Suppressor macrophage treated with lipopolysaccharide for 4 hours (primary cell): ENCODE data around the gene EXOC7.
"Not testable (repeated sequence)": the region's sequence is repeated elsewhere in the genome, so short reads cannot be mapped to it uniquely, and the experiment has no call there.

ENCODE experiments used
- DNase-seq: peaks from one replicate; pipeline ENCODE4 v3.0.0-alpha.2; 2020

EXOC7 gene

DNA sequence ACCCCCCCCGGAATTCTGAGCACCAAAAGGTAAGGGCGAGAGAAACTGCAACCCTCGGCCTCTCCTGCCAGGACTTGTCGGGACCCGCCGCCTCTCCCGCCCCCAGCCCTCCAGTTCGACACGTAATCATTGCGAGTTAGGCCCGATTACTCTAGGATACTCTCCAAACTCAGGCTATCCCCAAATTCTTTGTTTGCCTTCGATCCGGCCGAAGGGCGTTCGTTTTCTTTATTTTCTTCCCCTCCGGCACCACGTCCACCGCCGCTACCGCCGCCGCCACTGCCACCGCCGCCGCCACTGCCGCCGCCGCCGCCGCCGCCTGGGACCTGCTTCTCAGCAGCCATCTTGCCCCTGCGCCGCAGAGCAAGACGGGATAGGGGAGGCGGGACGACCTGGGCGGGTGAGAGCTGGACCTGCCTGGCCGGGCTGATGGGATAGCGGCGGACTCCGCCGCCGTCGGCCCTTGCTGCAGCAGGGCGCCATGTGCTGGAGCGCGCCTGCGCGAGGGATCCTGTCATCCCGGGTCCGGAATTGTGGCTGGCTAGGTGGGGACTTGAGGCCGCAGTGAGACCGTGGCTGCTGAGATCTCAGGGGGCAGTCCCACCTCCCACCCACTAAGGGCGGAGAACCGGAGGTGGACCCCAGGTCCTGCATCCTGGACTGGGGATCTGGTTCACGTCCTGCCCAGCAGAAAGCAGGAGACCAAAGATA is 31.3 kb downstream of the EXOC7 start, which contains the start of gene SRP68:
TSS of gene SRP68 (minus strand) at position 370 of the 711 bp plus-strand sequence. CDS start at position 344, 26 bp downstream.
- peak; percentile 94 for DNase-seq

DNA sequence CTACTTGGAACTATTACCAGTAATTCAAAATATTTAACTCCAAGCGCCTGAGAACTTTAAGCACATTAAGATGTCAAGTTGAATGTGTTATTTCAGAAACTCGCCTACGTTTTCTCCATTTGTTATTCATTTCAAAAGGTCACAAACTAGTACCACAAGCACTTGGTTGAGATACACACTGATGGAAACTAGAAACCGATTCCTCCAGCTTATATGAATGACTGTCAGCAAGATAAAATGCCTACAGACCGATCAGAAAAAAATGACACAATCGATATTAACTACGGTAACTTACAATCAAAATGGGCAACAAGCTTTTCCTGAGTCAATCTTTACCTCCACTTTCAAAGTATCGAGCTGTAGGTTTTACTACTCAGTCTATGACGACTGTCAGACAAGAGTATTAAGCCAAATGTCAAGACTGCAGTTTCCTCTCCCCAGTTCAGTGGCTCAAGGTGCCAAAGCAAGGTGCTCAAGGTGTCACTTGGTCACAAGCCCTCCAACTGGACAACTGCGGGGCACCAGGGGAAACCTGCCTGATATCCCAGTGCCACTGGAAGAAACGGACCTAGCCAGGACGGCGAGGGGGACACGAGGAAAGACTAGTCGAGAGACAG is 31.9 kb downstream of the EXOC7 start:
- DNase-seq, result no peak

DNA sequence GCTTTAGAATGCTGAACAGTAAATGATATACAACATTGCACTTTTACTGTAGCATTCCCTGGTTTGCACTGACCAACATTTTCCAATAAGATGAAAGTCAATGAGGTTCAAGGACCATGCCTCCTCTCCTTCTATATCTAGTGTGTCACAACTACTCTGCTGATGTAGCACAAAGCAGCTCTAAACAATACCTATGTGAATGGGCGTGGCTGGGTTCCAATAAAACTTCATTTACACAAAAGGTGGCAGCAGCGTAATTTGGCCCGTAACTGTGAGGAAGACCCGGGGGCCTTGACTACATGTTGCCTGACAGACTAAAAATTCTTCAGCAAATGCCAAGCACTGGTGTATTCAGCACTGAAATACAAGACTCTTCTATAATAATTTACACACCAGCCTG is 37.8 kb downstream of the EXOC7 start:
- no peak for DNase-seq

DNA sequence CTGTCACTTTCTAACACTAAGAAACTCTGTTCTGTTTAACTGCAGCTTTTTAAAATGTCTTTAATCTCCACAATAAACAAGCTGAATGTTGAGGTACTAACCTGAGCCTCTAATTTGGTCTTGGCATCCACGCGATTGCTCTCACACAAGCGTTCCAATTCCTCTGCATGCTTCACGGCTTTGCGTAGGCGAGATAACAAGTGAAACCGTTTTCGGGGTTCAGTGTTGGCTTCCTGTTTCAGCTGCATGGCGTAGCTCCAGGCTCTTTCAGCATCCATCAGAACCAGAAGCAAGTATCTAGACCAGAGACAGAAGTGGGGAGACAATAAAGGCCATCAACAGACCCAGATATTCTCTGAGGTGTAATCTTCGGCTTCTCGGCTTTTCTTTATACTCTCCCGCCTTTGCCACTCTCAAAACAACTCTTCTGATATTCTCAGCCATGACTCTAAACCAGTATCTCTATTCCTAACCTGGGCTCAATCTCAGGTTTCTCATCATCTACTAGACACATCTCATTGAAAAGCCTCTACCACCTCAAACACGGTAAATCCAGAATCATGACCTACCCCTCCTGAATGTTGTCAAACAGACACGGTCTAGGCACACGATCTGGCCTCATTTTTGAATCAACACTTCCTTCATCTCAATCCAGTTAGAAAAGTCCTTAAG is 39.6 kb downstream of the EXOC7 start:
- DNase-seq, result no peak

DNA sequence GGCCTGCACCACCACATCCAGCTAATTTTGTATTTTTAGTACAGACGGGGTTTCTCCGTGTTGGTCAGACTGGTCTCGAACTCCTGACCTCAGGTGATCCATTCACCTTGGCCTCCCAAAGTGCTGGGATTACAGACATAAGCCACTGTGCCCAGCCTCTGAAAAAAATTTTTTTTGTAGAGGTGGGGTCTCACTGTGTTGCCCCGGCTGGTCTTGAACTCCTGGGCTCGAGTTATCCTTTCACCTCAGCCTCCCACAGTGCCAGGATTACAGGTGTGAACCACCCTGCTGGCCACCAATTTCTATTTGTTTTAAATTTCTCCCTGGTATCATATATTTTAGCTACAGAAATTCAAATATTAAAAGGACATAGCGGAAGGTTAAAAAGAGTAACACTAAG is 45.3 kb downstream of the EXOC7 start:
- not testable (repeated sequence) for DNase-seq

DNA sequence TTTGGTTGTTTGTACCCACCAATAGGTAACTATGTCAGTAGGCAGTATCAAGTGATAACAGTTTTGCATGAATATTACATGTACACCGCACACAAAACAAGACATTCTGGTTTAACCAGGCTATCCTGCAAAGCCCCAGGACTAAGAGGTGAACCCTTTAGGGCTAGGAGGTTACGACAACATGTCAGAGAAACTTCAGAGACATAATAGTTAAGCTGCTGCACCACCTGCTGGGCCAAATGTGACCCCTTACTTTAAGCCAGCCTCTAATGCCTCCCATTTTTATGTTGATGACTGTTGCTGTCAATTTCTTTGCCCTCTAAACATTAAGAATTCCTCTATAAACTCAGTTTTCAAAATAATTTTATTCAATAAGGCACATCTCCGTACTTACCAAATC is 46.7 kb downstream of the EXOC7 start:
- DNase-seq, result no peak

DNA sequence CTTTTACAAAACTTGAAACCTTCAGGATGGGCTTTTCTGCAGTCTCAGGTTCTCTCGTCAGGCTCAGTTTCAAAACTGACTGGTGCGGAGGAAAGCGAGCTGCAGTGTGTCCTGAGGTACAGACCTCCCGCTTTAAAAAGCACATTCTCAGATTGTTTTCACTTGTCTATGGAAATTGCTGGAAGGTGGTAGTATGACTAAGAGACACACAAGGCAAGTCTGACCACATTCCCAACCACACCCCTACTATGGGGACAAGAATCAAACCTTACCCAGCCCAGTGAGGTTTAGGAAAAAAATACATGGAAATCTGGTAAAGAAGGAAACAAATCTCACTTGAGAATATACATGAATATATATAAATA is 49.5 kb downstream of the EXOC7 start:
- peak; percentile 14 for DNase-seq

DNA sequence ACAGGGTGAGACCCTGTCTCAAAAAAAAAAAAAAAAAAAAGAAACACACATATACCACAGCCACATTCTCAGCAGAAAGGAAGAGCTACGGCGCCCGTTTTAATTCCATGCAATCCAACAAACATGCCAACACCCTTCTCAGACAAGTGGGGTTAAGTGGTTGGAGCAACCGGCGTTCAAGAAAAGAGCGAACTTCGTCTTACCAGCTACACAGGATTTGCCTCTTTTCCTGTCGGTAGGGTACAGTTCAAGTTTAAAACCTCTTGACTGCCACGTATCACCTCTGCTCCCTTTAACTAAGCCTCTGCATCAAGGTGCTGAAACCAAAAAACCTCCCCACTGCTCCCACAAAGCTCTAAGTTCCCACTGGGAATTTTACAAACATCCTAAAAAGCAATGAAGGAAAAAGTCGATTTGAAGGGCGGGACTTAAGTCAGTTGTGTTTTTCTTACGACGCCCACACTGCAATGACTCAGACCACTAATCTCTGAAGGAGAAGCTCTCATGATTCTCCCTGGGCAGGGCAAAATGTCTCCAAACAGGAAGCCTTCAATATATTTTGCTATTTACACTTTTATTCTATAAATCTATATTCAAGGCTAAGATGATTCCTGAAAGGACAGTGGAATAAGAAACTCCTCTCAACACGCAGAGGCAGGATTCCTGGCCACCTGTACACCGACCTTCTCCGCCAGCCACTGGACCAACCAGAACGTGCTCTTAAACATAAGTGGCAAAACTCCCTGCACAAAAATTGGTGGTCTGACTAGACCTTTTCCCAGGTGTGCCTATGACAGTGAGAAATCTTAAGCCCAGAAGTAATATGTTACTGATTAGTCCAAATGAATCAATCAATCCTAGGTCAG is 50.1 kb downstream of the EXOC7 start:
- peak; percentile 44 for DNase-seq

DNA sequence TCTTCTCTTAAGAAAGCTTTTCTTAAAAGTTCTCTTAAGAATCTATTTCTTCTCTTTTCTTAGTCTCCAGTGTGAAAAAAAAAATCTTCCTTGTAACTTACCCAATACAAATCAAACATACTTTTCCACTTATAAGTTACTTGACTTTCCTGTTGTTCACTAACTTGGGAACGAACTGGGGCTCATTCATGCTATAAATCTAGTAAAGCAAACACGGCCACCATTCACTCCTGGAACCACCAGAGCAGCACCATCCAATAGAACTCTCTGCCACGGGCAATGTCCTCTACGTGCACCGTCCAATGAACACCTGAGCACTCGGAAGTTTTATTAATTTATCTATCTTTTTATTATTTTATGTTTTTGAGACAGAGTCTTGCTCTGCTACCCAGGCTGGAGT is 52.0 kb downstream of the EXOC7 start:
- no peak for DNase-seq

DNA sequence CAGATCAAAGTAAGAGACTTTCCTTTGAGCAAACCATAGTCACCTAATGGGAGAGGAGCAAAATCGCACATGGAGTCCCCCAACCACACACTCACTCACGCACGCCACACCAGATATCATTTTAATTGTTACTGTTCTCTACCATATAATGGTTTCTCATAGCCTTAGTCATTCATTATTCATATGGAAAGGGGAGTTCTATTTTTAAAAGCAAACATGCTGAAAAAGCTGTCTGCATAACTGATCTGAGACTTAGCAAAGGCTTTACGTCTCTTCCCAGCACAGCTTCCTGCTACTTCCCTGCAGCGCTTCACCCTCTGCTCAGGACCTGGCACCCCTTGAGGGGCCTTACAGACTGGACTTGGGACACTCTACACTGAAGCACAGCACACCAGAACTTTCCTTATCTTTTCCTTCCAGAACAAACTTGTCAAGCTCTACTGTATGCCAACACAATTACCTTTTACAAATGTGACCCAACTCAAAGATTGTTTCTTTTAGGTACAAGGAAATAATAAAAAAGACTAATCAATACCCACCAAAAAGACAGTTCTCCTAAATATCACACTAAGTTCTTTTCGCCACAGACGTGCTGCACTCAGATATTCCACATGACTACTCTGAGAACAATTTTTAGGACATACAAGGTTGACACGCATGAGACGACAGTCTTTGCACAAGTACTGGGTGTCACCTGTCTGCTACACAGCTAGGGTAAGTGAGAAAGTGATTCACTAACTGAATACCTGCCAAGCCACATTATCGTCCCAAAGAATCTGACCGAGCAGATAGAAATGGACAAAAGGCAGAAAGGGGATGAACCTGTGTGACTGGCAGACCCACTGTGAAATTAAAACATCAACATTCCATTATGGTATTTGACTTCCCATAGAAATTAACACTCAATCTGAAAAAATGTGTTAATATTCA is 52.8 kb downstream of the EXOC7 start:
- no peak for DNase-seq

DNA sequence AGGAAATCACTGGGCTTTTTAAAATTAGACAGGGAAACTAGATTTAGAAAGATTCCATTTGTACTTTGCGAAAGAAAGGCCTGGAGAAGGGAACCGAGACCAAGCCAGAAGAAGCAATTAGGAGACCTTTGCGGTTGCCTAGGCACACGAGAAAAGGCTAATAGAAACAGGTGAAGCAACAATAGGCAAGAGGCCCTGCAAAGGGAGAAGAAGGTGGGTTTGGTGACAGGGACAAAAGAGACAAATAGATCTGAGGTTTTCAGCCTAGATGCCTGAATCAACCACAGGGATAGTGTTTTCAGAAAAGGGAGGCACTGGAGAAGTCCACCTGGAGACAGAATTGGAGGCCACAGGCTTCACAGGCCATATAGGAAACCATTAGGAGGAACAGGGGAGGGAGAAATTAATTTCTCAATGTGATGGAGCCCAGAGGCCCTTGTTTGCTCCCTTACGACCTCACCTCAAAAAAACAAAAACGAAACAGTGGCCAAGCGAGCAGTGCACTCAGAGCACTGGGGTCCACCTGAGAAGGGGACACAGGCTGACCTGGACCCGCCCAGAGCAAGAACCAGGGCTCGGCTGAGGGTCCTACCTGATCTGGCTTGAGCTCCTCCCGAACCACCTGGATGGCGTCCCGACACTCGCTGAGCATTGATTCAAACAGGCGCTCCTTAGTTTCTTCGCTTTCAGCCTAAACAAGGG is 53.6 kb downstream of the EXOC7 start:
- DNase-seq, result peak; percentile 16

DNA sequence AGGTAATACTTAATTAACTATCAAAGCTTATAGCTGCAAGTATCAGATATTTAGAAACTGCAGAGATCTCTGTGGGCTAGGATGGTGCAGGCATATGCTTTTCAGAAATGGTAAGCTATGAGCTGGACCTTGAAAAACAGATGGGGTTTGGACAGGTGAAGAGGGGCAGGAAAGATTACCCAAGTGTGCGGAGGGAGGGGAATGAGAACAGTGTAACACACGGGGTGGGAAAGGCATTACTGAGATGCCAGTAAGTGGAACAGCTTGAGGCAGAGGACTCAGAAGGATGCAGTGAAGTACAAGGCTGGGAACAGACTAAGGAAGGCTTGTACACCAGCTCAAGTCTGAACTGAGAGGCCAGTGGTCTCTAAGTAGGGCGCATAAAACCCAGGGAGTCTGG is 54.3 kb downstream of the EXOC7 start:
- no peak for DNase-seq

DNA sequence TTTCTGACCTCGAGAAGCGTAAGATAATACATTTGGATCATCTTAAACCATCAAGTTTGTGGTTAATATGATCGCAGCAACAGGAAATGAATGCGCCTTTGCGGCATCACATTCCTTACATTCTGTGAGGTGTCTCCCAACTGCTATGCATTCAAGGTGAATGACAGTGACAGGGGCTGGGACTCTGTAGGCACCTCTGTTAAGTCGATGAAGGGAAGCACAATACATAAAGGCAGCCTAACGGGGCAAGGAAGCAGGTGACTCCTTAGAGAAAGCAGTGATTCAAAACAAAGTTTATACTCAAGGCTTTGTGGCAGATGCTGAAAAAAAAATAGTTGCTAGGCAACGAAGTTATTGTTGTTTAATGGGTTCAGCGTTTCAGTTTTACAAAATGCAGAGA is 54.9 kb downstream of the EXOC7 start:
- DNase-seq, result no peak

DNA sequence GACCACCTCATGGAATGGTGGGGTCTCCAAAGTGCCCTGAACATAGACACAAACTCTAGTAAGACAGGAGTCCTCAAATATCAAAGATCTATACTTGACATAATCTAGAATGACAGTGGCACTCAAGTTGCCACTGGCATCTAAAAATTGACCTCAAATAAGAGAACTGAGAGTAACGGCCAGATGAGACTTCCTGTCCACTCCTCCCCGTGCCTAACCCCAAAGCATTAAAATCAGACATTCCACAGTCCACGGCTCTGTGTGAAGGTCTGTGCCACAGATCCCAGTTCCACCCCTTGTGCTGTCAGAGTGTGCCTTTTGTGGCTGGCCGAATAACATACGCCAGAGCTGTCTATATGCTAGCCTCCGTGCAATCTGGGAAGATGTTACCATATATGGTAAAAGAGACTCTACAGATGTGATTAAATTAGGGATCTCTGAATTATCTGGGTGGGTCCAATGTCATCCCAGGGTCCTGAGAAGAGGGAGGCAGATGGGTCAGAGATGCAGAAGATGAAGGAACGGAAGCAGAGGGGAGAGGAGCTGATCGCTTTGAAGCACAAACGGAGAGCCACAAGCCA is 55.5 kb downstream of the EXOC7 start:
- DNase-seq, result no peak

DNA sequence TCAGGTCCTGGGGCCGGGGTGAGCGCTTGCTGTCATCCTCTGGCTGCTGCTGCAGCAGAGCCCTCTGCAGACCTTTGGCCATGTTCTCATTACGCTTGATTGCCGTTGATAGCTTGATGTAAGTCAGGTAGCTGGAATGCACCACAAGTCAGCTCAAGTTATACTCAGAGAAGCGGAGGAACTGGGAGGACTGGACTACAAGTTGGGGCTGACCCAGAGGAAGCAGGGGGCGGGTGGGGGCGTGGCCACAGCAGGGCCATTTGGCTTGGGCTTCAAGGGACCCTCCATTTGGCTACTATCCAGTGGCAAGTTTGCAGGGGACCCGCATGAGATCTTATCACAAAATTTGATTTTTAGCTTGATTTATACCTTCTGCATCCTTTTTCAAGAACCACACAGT is 57.5 kb downstream of the EXOC7 start:
- DNase-seq, result no peak

DNA sequence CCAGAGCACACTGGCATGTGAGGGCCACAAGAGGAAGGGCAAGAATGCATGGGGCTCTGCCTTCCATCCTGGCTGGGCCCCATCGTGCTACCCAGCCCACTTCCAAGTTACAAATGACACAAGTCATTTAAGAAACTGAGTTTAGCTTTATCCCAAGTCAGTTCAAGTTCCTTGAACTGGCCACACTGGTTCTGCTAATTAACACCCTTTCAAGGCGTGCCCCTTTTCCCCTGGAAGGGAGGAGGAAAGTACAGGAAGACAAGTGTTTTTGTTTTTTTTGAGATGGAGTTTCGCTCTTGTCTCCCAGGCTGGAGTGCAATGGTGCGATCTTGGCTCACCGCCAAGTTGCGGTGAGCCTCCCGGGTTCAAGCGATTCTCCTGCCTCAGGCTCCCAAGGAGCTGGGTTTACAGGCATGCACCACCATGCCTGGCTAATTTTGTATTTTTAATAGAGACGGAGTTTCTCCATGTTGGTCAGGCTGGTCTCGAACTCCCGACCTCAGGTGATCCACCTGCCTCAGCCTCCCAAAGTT is 59.0 kb downstream of the EXOC7 start:
- not testable (repeated sequence) for DNase-seq

DNA sequence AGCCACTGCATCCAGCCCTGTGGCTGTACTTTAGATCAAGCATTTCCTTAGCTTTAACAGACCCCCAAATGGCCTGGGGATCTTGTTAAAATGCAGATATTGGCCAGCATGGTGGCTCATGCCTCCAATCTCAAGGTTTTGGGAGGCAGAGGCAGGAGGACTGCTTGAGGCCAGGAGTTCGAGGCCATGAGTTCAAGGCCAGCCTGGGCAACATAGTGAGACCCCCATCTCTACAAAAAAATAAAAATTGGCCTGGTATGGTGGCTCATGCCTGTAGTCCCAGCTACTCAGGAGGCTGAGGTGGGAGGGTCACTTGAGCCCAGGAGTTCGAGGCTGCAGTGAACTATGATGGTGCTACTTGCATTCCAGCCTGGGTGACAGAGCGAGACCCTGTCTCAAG is 60.7 kb downstream of the EXOC7 start:
- not testable (repeated sequence) for DNase-seq

DNA sequence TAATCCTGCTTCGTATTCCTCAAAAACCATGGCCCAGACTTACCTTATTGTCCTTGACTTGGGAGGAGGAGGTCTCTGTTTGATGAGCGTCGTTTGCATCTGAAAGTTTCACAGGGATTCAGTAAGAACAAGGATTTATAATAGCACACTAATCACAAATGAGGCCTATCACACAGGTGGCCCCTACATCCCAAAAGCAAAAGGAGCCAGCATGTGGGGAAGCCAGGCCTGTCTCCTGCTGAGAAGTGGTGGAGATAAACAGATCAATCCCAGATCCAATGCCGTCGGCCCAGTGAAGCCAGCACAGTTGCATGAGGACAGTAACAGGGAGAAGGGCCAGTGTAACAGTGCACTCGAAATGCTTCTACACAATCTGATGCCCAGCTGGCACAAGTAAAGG is 63.2 kb downstream of the EXOC7 start:
- no peak for DNase-seq

DNA sequence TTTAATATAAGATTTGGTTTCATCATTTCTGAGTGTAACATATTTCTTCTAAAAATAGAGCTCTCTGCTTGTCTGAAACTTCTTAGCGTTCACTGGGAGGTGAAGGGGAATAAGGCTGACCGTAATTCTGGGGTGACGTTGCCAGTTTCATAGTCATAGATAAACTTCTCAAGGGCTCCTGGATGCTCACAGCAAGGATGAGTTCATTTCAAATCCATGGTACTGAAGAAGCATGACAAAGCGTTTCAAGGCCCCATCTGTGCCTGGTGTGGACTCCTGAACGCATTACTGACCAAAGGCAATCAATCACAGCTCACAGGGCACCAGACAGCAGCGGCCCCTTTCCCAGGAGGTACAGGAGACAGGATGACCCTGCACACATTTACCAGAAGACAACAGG is 64.5 kb downstream of the EXOC7 start:
- DNase-seq, result no peak

DNA sequence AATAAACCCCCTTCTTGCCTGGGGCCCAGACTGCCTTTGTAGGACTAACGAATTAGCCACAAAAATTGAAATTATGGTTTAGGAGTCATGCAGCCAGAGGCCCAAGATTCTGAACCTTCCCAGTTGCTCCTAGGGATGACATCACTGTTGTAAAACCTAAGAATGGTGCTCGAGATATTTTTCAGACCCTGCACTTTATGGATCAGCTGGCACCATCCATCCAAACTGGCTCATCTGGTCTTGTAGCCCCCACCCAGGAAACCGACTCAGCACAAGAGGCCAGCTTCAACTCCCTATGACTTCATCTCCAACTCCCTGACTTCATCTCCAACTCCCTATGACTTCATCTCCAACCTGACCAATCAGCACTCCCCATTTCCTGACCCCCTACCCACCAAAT is 65.5 kb downstream of the EXOC7 start:
- no peak for DNase-seq
